Endothelial cell of umbilical vein (primary cell): ENCODE results near the gene ITGA2. TPM values are rescaled to one million over a fixed set of nuclear protein-coding genes. Genes with fewer than 3 reads are reported as not detected.

ENCODE experiments used
- BruUV-seq: library from RNA; stranded (reverse); fragments of 400-500 nt; replicated peaks from 2 replicates; lab custom pipeline; 2021; lab: Mats Ljungman, UMichigan
- CTCF ChIA-PET: fragments of 300-600, 350-600 bp; sonication (Branson Sonifier 250); formaldehyde crosslinking; loops from one replicate; lab custom pipeline; 2021; ENCODE audit warnings: antibody characterized with exemption, inconsistent platforms; lab: Charles Lee
- POLR2A ChIA-PET: fragments of 300-600, 350-600 bp; sonication (Branson Sonifier 250); formaldehyde crosslinking; loops from one replicate; lab custom pipeline; 2021; ENCODE audit warnings: antibody characterized with exemption, inconsistent platforms; lab: Charles Lee
- DNase-seq: peaks from one replicate; pipeline ENCODE4 v3.0.0-alpha.2; 2011; ENCODE audit warnings: low read depth, low spot score
- FAIRE-seq: peaks from 2 replicates; lab custom pipeline; 2011; peaks lifted over from hg19 to GRCh38; lab: Jason Lieb, UNC
- H2AFZ ChIP-seq: 2 replicates; pipeline ENCODE4 v1.6.0; 2012; ENCODE audit warnings: low read depth, low read length, control low read depth, inconsistent platforms
- H3K27ac ChIP-seq: 2 replicates; pipeline ENCODE4 v1.5.1; 2011; ENCODE audit warnings: low read depth, mild to moderate bottlenecking, control low read depth, low read length, moderate library complexity; ENCODE audit not compliant: insufficient read depth
- H3K27me3 ChIP-seq, 2 experiments: 2 replicates each; pipeline versions ENCODE4 v1.6.0 to v1.6.1; 2011; ENCODE audit warnings: low read length in 2 of 2, mixed read lengths in 1 of 2; ENCODE audit not compliant: control insufficient read depth in 2 of 2, insufficient read depth in 2 of 2
- H3K36me3 ChIP-seq, 2 experiments: 2 replicates in 1 of 2; 3 replicates in 1 of 2; pipeline ENCODE4 v1.5.1; 2011; ENCODE audit warnings: low read length in 2 of 2, mild to moderate bottlenecking in 1 of 2, moderate library complexity in 1 of 2; ENCODE audit not compliant: control insufficient read depth in 2 of 2, insufficient read depth in 2 of 2; ENCODE audit errors: extremely low read depth in 1 of 2
- H3K4me1 ChIP-seq: 3 replicates; pipeline ENCODE4 v1.5.1; 2011; ENCODE audit warnings: mild to moderate bottlenecking, low read length; ENCODE audit not compliant: control insufficient read depth, insufficient read depth; ENCODE audit errors: extremely low read depth
- H3K4me2 ChIP-seq: 2 replicates; pipeline ENCODE4 v1.6.1; 2011; ENCODE audit warnings: low read length, control low read depth, mixed read lengths; ENCODE audit not compliant: insufficient read depth
- H3K4me3 ChIP-seq, 3 experiments: fragments of 200-600 bp in 1 of 3; sonication (generic), shearing (Covaris generic) in 1 of 3; replicated peaks in 1 of 3; 2 replicates each; pipeline ENCODE4 v1.5.1; 2011 to 2016; ENCODE audit warnings: control low read depth in 3 of 3, low read length in 3 of 3, mild to moderate bottlenecking in 2 of 3, inconsistent platforms in 1 of 3, low read depth in 1 of 3, moderate library complexity in 1 of 3; ENCODE audit not compliant: insufficient read depth in 1 of 3
- H3K79me2 ChIP-seq: 2 replicates; pipeline ENCODE4 v1.6.0; 2012; ENCODE audit warnings: low read length, inconsistent platforms; ENCODE audit not compliant: control insufficient read depth, insufficient read depth
- H3K9ac ChIP-seq: replicated peaks from 2 replicates; pipeline ENCODE3; 2011; ENCODE audit warnings: low read length, control low read depth; ENCODE audit not compliant: insufficient read depth; ENCODE audit errors: extremely low read depth
- H3K9me1 ChIP-seq: replicated peaks from 3 replicates; pipeline ENCODE4 v1.6.0; 2011; ENCODE audit warnings: mild to moderate bottlenecking, low read length; ENCODE audit not compliant: control insufficient read depth, insufficient read depth; ENCODE audit errors: extremely low read depth
- H3K9me3 ChIP-seq: replicated peaks from 2 replicates; pipeline ENCODE4 v1.5.1; 2012; ENCODE audit warnings: low read length, inconsistent platforms; ENCODE audit not compliant: control insufficient read depth, insufficient read depth
- H4K20me1 ChIP-seq: replicated peaks from 2 replicates; pipeline ENCODE3; 2011; ENCODE audit warnings: mild to moderate bottlenecking, low read length; ENCODE audit not compliant: control insufficient read depth, insufficient read depth; ENCODE audit errors: extremely low read depth
- EZH2 ChIP-seq: IDR thresholded peaks from 2 replicates; pipeline ENCODE4 v1.6.1; 2012; ENCODE audit warnings: borderline replicate concordance, low read depth, mild to moderate bottlenecking, moderate library complexity, low read length, inconsistent platforms; ENCODE audit not compliant: severe bottlenecking
- FOS ChIP-seq: IDR thresholded peaks from 2 replicates; pipeline ENCODE4 v1.6.1; 2011; ENCODE audit warnings: mild to moderate bottlenecking, low read length, moderate library complexity, borderline replicate concordance; ENCODE audit not compliant: insufficient read depth
- GATA2 ChIP-seq: IDR thresholded peaks from 2 replicates; pipeline ENCODE4 v1.7.0; 2011; ENCODE audit warnings: low read depth, mild to moderate bottlenecking, moderate library complexity, mixed read lengths, low read length; ENCODE audit not compliant: insufficient read length, insufficient read depth
- JUN ChIP-seq: IDR thresholded peaks from 2 replicates; pipeline ENCODE4 v1.6.1; 2011; ENCODE audit warnings: borderline replicate concordance, low read depth; ENCODE audit not compliant: insufficient read length, insufficient read depth
- MAX ChIP-seq: IDR thresholded peaks from 2 replicates; pipeline ENCODE4 v1.6.1; 2011; ENCODE audit not compliant: insufficient read depth, insufficient read length
- MYC ChIP-seq: IDR thresholded peaks from one replicate; pipeline ENCODE4 v1.6.1; 2011; ENCODE audit warnings: mild to moderate bottlenecking, low read depth, low read length
- POLR2A ChIP-seq: IDR thresholded peaks from 2 replicates; pipeline ENCODE4 v1.6.1; 2012; ENCODE audit warnings: low read depth, mild to moderate bottlenecking, control low read depth, low read length
- POLR2AphosphoS5 ChIP-seq: IDR thresholded peaks from 2 replicates; pipeline ENCODE4 v1.6.1; 2012; ENCODE audit warnings: low read depth, mild to moderate bottlenecking, control low read depth, low read length, moderate library complexity; ENCODE audit not compliant: insufficient read depth
- dilution Hi-C: fragments of 300-500 bp; cut with MboI; formaldehyde crosslinking; loops from one replicate; pipeline ENCODE4 v1.15.0; 2019; ENCODE audit warnings: low sequenced_read_pairs; ENCODE audit not compliant: extremely low pct_ligation_motif_present
- intact Hi-C: fragments of 100-400 bp; cut with micrococcal nuclease; formaldehyde crosslinking; loops from one replicate; pipeline ENCODE4 v1.10.0; 2022
- polyA plus RNA-seq, 4 experiments: library from polyadenylated mRNA; depleted of rRNA in 3 of 4; stranded (reverse) in 3 of 4; unstranded in 1 of 4; fragments of >200 nt; gene quantifications; 2 replicates each; pipeline versions ENCODE4 v1.2.1 to v1.2.3, GENCODE V29; 2011 to 2012; ENCODE audit warnings: missing spikeins in 1 of 4
- total RNA-seq: library from RNA; stranded (reverse); gene quantifications from 2 replicates; pipeline ENCODE4 v1.2.3, GENCODE V29; 2021
- TF ChIP-seq, protein P1 (sequence below), 2 donors: IDR thresholded peaks; 1 replicate in 1 of 2; 2 replicates in 1 of 2; pipeline ENCODE4 v1.5.1; 2011; ENCODE audit warnings: low read length in 2 of 2, mild to moderate bottlenecking in 2 of 2, moderate library complexity in 2 of 2, control low read depth in 1 of 2, inconsistent platforms in 1 of 2, low read depth in 1 of 2; ENCODE audit not compliant: insufficient read depth in 1 of 2; ENCODE audit errors: extremely low read depth in 1 of 2

ITGA2 gene
- total and polyA plus RNA-seq, 2 donors (not counting 3 experiments of a cell fraction or from before 2014, with no cell fraction given) = 11.2 to 62.3 TPM

DNA sequence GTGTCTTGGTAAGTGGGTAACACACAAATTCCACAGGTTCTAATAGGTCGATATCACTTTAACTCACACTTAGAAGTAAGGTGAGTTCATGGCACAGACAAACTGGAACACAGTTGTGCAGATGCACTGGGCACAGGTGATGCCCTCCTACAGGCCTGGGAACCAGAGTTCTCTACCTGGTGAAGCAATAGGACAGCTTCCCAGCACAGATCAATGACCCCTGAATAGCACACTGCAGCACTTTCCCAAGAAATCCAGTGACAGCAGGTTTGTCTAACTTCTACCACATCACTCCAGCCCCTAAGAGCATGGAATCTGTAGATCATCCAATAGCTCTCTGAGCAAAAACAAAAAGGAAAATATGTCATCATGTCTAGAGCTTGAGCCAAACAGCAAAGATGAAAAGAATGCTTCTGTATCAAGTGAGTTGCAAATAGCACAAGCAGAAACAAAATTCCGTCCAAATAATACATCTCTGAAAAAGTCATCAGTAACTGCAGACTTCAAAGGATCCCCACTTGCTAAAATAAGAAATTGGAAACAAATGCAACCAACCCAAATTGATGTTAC lies 86.9 kb downstream of the ITGA2 start:
- Histone ChIP-seq H4K20me1 (no peaks in the 10 kb centered on the region), H3K4me2 (no peak overlapping the region), H2AFZ (no peak overlapping the region), H3K27me3 (no peaks in the 10 kb centered on the region), H3K27ac (no peak overlapping the region), H3K9ac (no peak overlapping the region), H3K79me2 (no peaks in the 10 kb centered on the region), H3K36me3 (peaks cover 25 to 42% of the 10 kb centered on the region in 2 experiments), H3K9me1 (no peaks in the 10 kb centered on the region), H3K9me3 (no peaks in the 10 kb centered on the region), H3K4me3 (no peak overlapping the region), H3K4me1 (no peaks in the 10 kb centered on the region)
- ChIA-PET CTCF (interaction anchor here (0.8 kb wide), 1 partner anchor 128 kb away, joined by 3 read pairs; no protein-coding TSS in a partner anchor), POLR2A (no interaction called here)
- FAIRE-seq = no peak
- intact Hi-C loops (no loop called here), dilution Hi-C loops (no loop called here)
- no TSS peak for BruUV-seq
- DNase-seq = no peak
- TF ChIP-seq GATA2 (no peak), POLR2AphosphoS5 (no peak), JUN (no peak), FOS (no peak), MYC (no peak), MAX (no peak), POLR2A (no peak), EZH2 (no peak)
- TF ChIP-seq, protein P1, sequence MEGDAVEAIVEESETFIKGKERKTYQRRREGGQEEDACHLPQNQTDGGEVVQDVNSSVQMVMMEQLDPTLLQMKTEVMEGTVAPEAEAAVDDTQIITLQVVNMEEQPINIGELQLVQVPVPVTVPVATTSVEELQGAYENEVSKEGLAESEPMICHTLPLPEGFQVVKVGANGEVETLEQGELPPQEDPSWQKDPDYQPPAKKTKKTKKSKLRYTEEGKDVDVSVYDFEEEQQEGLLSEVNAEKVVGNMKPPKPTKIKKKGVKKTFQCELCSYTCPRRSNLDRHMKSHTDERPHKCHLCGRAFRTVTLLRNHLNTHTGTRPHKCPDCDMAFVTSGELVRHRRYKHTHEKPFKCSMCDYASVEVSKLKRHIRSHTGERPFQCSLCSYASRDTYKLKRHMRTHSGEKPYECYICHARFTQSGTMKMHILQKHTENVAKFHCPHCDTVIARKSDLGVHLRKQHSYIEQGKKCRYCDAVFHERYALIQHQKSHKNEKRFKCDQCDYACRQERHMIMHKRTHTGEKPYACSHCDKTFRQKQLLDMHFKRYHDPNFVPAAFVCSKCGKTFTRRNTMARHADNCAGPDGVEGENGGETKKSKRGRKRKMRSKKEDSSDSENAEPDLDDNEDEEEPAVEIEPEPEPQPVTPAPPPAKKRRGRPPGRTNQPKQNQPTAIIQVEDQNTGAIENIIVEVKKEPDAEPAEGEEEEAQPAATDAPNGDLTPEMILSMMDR (IDR thresholded peaks at IDR 0.05; ENCODE audit: extremely low read depth in 1 of 2, insufficient read depth in 1 of 2, low read depth in 1 of 2, low read length in 2 of 2) = no peak
